ENCODE results near the gene DPP3. TPM values are rescaled to one million over a fixed set of nuclear protein-coding genes. Genes with fewer than 3 reads are reported as not detected.
"Not testable (repeated sequence)": the region's sequence is repeated elsewhere in the genome, so short reads cannot be mapped to it uniquely, and the experiment has no call there.

Gene DPP3
- total and polyA plus RNA-seq, 2 experiments from 2014 or later: 21.9 to 44.9 TPM

DNA sequence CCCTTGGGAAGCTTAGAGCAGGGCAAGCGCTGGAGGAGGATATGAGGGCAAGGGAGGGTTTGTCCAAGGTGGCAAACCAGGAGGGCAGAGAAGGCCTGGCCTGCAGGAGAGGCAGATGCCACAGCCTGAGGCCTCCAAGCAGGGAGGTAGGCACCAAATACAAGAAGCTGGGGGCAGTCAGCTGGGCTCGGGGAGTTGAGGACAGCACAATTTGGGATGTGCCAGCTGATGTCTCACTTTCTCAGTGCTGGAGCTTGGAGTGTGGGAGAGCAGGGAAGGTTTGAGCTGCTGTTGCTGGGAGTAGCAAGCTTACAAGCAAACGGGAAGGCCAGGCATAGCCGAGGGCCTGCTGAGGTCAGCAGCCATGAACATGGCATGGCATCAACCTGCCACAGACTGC lies 61.7 kb downstream of the DPP3 start:
- Histone ChIP-seq H3K36me3 (no peaks in the 10 kb centered on the region), H3K27me3 (no peaks in the 10 kb centered on the region), H3K27ac (no peak overlapping the region), H3K4me3 (no peak overlapping the region), H3K9me3 (ENCODE audit: low read depth) (no peaks in the 10 kb centered on the region), H3K4me1 (ENCODE audit: low read depth) (no peaks in the 10 kb centered on the region)
- no peak for DNase-seq (ENCODE audit: low read depth in 1 of 2, low spot score in 1 of 2)
- TF ChIP-seq, protein P1, sequence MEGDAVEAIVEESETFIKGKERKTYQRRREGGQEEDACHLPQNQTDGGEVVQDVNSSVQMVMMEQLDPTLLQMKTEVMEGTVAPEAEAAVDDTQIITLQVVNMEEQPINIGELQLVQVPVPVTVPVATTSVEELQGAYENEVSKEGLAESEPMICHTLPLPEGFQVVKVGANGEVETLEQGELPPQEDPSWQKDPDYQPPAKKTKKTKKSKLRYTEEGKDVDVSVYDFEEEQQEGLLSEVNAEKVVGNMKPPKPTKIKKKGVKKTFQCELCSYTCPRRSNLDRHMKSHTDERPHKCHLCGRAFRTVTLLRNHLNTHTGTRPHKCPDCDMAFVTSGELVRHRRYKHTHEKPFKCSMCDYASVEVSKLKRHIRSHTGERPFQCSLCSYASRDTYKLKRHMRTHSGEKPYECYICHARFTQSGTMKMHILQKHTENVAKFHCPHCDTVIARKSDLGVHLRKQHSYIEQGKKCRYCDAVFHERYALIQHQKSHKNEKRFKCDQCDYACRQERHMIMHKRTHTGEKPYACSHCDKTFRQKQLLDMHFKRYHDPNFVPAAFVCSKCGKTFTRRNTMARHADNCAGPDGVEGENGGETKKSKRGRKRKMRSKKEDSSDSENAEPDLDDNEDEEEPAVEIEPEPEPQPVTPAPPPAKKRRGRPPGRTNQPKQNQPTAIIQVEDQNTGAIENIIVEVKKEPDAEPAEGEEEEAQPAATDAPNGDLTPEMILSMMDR (IDR thresholded peaks at IDR 0.05; ENCODE audit: low read depth, low read length): no peak

DNA sequence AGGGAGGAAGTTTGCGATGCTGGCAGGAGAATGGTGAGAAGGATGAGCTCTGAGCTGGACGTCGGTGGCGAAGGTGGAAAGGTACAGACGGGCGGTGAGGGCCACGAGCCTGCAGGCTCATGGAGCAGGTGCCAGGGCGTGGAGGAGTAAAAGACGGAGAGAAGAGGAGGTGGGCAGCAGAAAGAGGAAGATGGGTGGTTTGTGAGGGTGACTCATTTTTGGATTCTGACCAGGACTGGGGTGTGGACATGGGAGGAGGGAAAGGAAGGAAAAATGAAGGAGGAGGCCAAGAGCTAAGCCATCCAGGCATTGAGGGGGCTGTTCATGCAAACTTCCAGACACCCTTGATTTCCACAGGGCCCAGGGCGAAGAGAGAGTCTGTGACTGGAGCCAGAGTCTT lies 62.1 kb downstream of the DPP3 start:
- Histone ChIP-seq H3K4me3 (no peak overlapping the region), H3K36me3 (no peaks in the 10 kb centered on the region), H3K9me3 (ENCODE audit: low read depth) (no peaks in the 10 kb centered on the region), H3K27me3 (no peaks in the 10 kb centered on the region), H3K4me1 (ENCODE audit: low read depth) (no peaks in the 10 kb centered on the region), H3K27ac (no peak overlapping the region)
- TF ChIP-seq, protein P1 (IDR thresholded peaks at IDR 0.05; ENCODE audit: low read depth, low read length): no peak
- DNase-seq (ENCODE audit: low read depth in 1 of 2, low spot score in 1 of 2): peak in 1 of 2 donors; percentile 17

DNA sequence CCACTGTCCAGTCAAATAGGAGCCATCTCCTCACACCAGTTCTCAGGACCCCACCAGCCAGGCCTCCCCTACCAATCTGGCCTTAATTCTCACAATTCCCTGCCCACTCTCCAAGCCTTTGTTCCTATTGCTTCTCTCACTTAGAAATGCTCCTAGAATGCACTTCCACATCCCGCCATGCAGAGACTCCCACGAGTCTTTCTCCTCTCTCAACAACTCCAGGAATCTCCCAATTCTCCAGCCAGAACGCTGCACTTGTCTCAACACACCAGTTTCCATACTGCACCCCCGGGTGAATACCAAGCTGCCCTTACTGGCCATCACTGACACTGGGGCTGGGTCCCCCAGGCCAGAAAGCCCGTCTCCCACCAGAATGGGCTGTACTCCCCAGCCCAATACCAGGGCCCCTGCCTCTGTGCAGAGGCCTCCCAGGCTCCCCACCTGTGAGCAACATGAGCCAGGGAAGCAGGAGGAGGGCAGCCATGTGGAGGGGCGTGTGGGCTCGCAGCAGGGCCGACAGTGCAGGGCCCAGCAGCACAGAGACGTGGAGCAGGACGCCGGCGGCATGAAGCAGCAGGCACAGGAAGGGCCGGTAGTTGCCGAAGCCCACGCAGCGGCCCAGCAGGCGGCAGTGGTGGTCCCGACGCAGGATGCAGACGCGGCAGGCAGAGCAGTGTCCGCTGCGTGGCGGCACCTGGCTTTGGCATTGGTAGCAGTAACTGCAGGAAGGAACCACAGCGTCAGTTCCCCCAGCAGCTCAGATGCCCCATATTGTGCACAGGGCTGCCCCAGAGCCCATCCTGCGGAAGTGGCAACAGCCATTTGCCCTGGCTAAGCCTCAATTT lies 63.3 kb downstream of the DPP3 start:
- TF ChIP-seq, protein P1 (IDR thresholded peaks at IDR 0.05; ENCODE audit: low read depth, low read length): peak; percentile 70
- DNase-seq (ENCODE audit: low read depth in 1 of 2, low spot score in 1 of 2): peak in 1 of 2 donors; percentile 68
- H3K27me3 ChIP-seq: no peaks in the 10 kb centered on the region
- H3K9me3 ChIP-seq (ENCODE audit: low read depth): no peaks in the 10 kb centered on the region
- no peaks in the 10 kb centered on the region for H3K36me3 ChIP-seq
- H3K4me3 ChIP-seq: no peak overlapping the region
- no peak overlapping the region for H3K27ac ChIP-seq
- H3K4me1 ChIP-seq (ENCODE audit: low read depth): peaks cover 3% of the 10 kb centered on the region

DNA sequence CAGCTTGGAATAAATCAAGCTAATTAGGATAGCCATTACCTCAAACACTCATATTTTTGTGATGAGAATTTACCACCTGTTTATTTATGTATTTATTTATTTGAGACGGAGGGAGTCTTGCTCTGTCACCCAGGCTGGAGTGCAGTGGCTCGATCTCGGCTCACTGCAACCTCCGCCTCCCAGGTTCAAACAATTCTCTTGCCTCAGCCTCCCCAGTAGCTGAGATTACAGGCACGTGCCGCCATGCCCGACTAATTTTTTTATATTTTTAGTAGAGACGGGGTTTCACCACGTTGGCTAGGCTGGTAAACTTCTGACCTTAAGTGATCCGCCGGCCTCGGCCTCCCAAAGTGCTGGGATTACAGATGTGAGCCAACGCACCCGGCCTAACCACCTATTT lies 64.7 kb downstream of the DPP3 start:
- peak overlapping the region; percentile 71 for H3K4me3 ChIP-seq
- not testable (repeated sequence) for H3K9me3 ChIP-seq (ENCODE audit: low read depth); H3K27ac ChIP-seq; H3K4me1 ChIP-seq (ENCODE audit: low read depth); H3K36me3 ChIP-seq; DNase-seq (ENCODE audit: low read depth in 1 of 2, low spot score in 1 of 2); H3K27me3 ChIP-seq

DNA sequence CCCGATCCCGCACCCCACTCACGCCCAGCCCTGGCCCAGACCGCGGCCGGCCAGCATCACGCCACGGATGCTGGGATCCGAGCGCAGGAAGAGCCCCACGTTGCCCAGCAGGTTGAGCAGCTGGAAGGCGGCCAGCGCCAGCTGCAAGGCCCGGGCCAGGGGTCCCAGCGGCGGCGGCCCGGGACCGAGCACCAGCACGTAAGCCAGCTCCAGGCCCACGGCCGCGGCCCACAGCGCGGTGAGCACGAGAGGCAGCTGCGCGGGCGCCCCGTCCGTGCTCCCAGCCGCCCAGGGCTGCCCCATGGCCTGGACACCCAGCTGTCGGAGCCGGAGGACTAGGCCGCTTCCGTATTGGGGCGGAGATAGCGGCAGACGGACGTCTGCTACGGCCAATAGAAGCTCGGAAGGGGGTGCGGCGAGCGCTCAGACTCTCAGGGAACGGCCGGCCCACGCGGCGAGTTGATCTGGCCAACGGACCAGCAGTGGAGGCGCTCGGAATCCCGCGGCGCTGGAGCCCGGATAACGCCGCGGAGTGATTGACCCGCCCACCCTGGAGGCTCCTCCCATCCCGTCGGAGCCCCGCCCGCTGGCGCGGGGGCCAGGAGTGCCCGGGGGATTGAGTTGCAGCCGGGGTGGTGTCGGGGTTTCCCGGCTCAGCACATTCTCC lies 65.6 kb downstream of the DPP3 start, which contains the start of gene ZDHHC24:
ZDHHC24 (minus strand) TSS at position 348 of the 667 bp plus-strand sequence; CDS start at position 303, 45 bp downstream.
- H3K27ac ChIP-seq: peak within 1 kb of the TSS; percentile 78
- no peaks in the 10 kb centered on the region for H3K27me3 ChIP-seq
- TF ChIP-seq, protein P1 (IDR thresholded peaks at IDR 0.05; ENCODE audit: low read depth, low read length): no peak
- no peaks in the 10 kb centered on the region for H3K9me3 ChIP-seq (ENCODE audit: low read depth)
- H3K36me3 ChIP-seq: no peaks in the 10 kb centered on the region
- H3K4me3 ChIP-seq: peak within 1 kb of the TSS; percentile 71
- peak; percentile 99 for DNase-seq (ENCODE audit: low read depth in 1 of 2, low spot score in 1 of 2)
- H3K4me1 ChIP-seq (ENCODE audit: low read depth): peaks cover 4% of the 10 kb centered on the region

Measured in cardiac muscle cell (in vitro differentiated cells and primary cell).